ENCODE results near the gene NCAM1.

GRCh38 chr11:113193946-113194345, 232.7 kb downstream of the NCAM1 start:
- TF ChIP-seq PKNOX1 (IDR thresholded peaks at IDR 0.05) (no peak), ARNT (IDR thresholded peaks at IDR 0.05) (no peak), BHLHE40 (IDR thresholded peaks at IDR 0.05; ENCODE audit: borderline replicate concordance) (no peak), SUZ12 (IDR thresholded peaks at IDR 0.05) (no peak)
